GM13976 (cell line): ENCODE results near the gene CUL7.

Source experiments
- DNase-seq: peaks from one replicate; pipeline ENCODE4 v3.0.0; 2012; ENCODE audit warnings: low spot score
- CTCF ChIP-seq: IDR thresholded peaks from 2 replicates; pipeline ENCODE4 v1.5.1; 2012; ENCODE audit warnings: borderline replicate concordance, mild to moderate bottlenecking; ENCODE audit not compliant: insufficient read depth; ENCODE audit errors: extremely low read depth, missing control alignments, control extremely low read depth
- in situ Hi-C: fragments of 300-500 bp; cut with MboI; formaldehyde crosslinking; loops from one replicate; pipeline ENCODE4 v1.12.0; 2022; ENCODE audit warnings: low sequenced_read_pairs, mixed read lengths, inconsistent platforms; ENCODE audit not compliant: unreplicated experiment

CUL7 gene

GRCh38 chr6:43055966-43056365 lies 2.3 kb upstream of the CUL7 start:
- TF ChIP-seq CTCF: no peak
- no peak for DNase-seq
- in situ Hi-C loops: no loop called here

GRCh38 chr6:43054206-43054943 lies 724 bp upstream of the CUL7 start:
- in situ Hi-C loops: no loop called here
- DNase-seq: no peak
- TF ChIP-seq CTCF: no peak

- peak; percentile 64 for DNase-seq
- no peak for TF ChIP-seq CTCF
- in situ Hi-C loops: no loop called here
These were observed 658 bp downstream of the CUL7 start for GRCh38 chr6:43052842-43053544.

- in situ Hi-C loops: no loop called here
- TF ChIP-seq CTCF: no peak
- DNase-seq: no peak
These were observed 1.3 kb downstream of the CUL7 start for GRCh38 chr6:43052225-43052841.

GRCh38 chr6:43050981-43051380 lies 2.7 kb downstream of the CUL7 start:
- in situ Hi-C loops: no loop called here
- no peak for DNase-seq
- TF ChIP-seq CTCF: no peak

GRCh38 chr6:43047998-43048397 lies 5.7 kb downstream of the CUL7 start:
- TF ChIP-seq CTCF: no peak
- DNase-seq: no peak
- in situ Hi-C loops: no loop called here
